WERI-Rb-1 (cell line): ENCODE results near the gene GRIK3.

ENCODE experiments used
- DNase-seq: peaks from one replicate; pipeline ENCODE4 v3.0.0-alpha.2; 2020
- H3K27ac ChIP-seq: fragments of 250-450 bp; sonication (Bioruptor Pico); 2 replicates; pipeline ENCODE4 v1.5.1; 2020; ENCODE audit warnings: mild to moderate bottlenecking, moderate library complexity
- H3K27me3 ChIP-seq: fragments of 250-450 bp; sonication (Bioruptor Pico); 2 replicates; pipeline ENCODE4 v1.5.1; 2021; ENCODE audit warnings: mild to moderate bottlenecking, low read depth, moderate library complexity; ENCODE audit not compliant: insufficient read depth, severe bottlenecking
- H3K36me3 ChIP-seq: fragments of 250-450 bp; sonication (Bioruptor Pico); 2 replicates; pipeline ENCODE4 v1.5.1; 2020; ENCODE audit warnings: mild to moderate bottlenecking, moderate library complexity
- H3K4me3 ChIP-seq: 2 replicates; pipeline ENCODE4 v1.5.1; 2011; ENCODE audit warnings: low read depth, mild to moderate bottlenecking, control low read depth, low read length
- H3K9me3 ChIP-seq: fragments of 250-450 bp; sonication (Bioruptor Pico); 2 replicates; pipeline ENCODE4 v1.5.1; 2021; ENCODE audit warnings: mild to moderate bottlenecking, moderate library complexity; ENCODE audit not compliant: severe bottlenecking
- CTCF ChIP-seq: IDR thresholded peaks from 2 replicates; pipeline ENCODE4 v1.5.1; 2011; ENCODE audit warnings: low read depth, mild to moderate bottlenecking, control low read depth, inconsistent platforms, low read length

Gene GRIK3

GRCh38 chr1:36884029-36884701 lies 150.2 kb downstream of the GRIK3 start:
- Histone ChIP-seq H3K4me3 (no peak overlapping the region), H3K27ac (no peak overlapping the region), H3K9me3 (no peaks in the 10 kb centered on the region), H3K36me3 (peaks cover 87% of the 10 kb centered on the region), H3K27me3 (no peaks in the 10 kb centered on the region)
- no peak for TF ChIP-seq CTCF
- DNase-seq = no peak

GRCh38 chr1:36883315-36883949 lies 150.9 kb downstream of the GRIK3 start:
- TF ChIP-seq CTCF = no peak
- Histone ChIP-seq H3K4me3 (no peak overlapping the region), H3K27me3 (no peaks in the 10 kb centered on the region), H3K9me3 (no peaks in the 10 kb centered on the region), H3K27ac (no peak overlapping the region), H3K36me3 (peaks cover 87% of the 10 kb centered on the region)
- no peak for DNase-seq

- Histone ChIP-seq H3K4me3 (no peak overlapping the region), H3K27ac (no peak overlapping the region), H3K36me3 (peaks cover 89% of the 10 kb centered on the region), H3K9me3 (no peaks in the 10 kb centered on the region), H3K27me3 (no peaks in the 10 kb centered on the region)
- DNase-seq = no peak
- no peak for TF ChIP-seq CTCF
These were observed 151.6 kb downstream of the GRIK3 start for GRCh38 chr1:36882536-36883285.

- Histone ChIP-seq H3K27me3 (no peaks in the 10 kb centered on the region), H3K36me3 (peaks cover 99% of the 10 kb centered on the region), H3K4me3 (no peak overlapping the region), H3K9me3 (no peaks in the 10 kb centered on the region), H3K27ac (no peak overlapping the region)
- DNase-seq = no peak
- no peak for TF ChIP-seq CTCF
These were observed 152.8 kb downstream of the GRIK3 start for GRCh38 chr1:36881541-36881940.

GRCh38 chr1:36881068-36881405 lies 153.3 kb downstream of the GRIK3 start:
- Histone ChIP-seq H3K27ac (no peak overlapping the region), H3K36me3 (peaks cover 99% of the 10 kb centered on the region), H3K27me3 (no peaks in the 10 kb centered on the region), H3K9me3 (no peaks in the 10 kb centered on the region), H3K4me3 (no peak overlapping the region)
- no peak for DNase-seq
- TF ChIP-seq CTCF = no peak
